GM18870 (cell line): ENCODE results near the gene CSTB.

Experiments used
- ATAC-seq: cut with Tn5 transposase; IDR thresholded peaks from one replicate; pipeline ENCODE4 v1.9.1; 2021; ENCODE audit warnings: moderate library complexity; ENCODE audit not compliant: unreplicated experiment

The CSTB gene

GRCh38 chr21:43811262-43812105, 35.4 kb upstream of the CSTB start:
- no peak for ATAC-seq

GRCh38 chr21:43810505-43811261, 34.6 kb upstream of the CSTB start:
- ATAC-seq, result no peak

GRCh38 chr21:43809853-43810504, 33.9 kb upstream of the CSTB start:
- ATAC-seq, result no peak

- no peak for ATAC-seq
Measured at GRCh38 chr21:43809346-43809799, 33.3 kb upstream of the CSTB start.

- ATAC-seq, result no peak
Measured at GRCh38 chr21:43808832-43809251, 32.7 kb upstream of the CSTB start.

- no peak for ATAC-seq
Measured at GRCh38 chr21:43808367-43808766, 32.3 kb upstream of the CSTB start.

GRCh38 chr21:43806017-43806710, 30.1 kb upstream of the CSTB start:
- no peak for ATAC-seq

- ATAC-seq, result peak; percentile 85
Measured at GRCh38 chr21:43805275-43805800, 29.2 kb upstream of the CSTB start.

GRCh38 chr21:43803558-43804300, 27.6 kb upstream of the CSTB start:
- no peak for ATAC-seq

- ATAC-seq, result no peak
Measured at GRCh38 chr21:43802713-43803313, 26.7 kb upstream of the CSTB start.

GRCh38 chr21:43801006-43801783, 25.1 kb upstream of the CSTB start:
- no peak for ATAC-seq

- no peak for ATAC-seq
Measured at GRCh38 chr21:43800566-43800965, 24.5 kb upstream of the CSTB start.

- ATAC-seq, result no peak
Measured at GRCh38 chr21:43800124-43800523, 24.0 kb upstream of the CSTB start.

- no peak for ATAC-seq
Measured at GRCh38 chr21:43799301-43799840, 23.3 kb upstream of the CSTB start.

- ATAC-seq, result no peak
Measured at GRCh38 chr21:43797925-43798715, 22.0 kb upstream of the CSTB start.

- no peak for ATAC-seq
Measured at GRCh38 chr21:43797415-43797814, 21.3 kb upstream of the CSTB start.

GRCh38 chr21:43794857-43795256, 18.7 kb upstream of the CSTB start:
- no peak for ATAC-seq

GRCh38 chr21:43794311-43794710, 18.2 kb upstream of the CSTB start:
- no peak for ATAC-seq
